Amniotic epithelial cell (primary cell): ENCODE results near the gene PTPRG.

ENCODE experiments used
- DNase-seq: peaks from one replicate; pipeline ENCODE4 v3.0.0-alpha.2; 2010; ENCODE audit warnings: low read depth

Gene PTPRG

GRCh38 chr3:62153231-62153630 lies 591.9 kb downstream of the PTPRG start:
- DNase-seq, result no peak

DNA sequence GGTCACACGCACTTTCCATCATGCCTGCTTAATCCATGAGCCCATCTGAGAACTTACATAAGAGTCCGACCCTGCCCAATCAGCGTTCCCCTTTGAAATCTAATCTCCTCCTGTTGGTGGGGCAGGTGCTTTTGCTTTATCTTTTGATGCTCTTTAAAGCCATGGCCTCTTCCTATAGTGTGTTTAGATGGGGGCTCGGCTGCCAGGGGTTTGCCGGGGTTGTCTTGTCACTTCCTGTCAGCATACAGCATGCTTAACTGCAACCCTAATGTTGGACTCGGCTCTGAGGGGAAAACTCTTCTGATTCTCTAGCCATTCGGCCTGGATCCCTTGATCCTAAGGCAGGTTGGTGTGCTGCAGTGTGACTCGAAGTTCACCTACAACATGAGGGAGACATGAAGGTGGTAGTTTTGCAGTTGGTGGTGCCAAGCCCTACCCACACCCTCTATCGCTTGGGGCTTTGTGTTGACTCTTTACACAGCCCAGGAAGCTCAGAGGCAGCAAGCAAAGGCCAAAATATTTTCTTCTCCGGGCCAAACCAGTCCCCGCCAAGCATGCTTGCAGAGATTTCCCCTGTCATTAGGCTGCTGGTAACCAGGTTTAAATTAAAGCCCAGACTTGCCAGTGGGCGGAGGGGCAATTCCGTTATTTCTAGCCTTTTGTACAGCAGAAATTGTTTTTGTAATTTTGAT lies 593.2 kb downstream of the PTPRG start:
- no peak for DNase-seq

- DNase-seq, result no peak
Measured at GRCh38 chr3:62159056-62159708, 597.8 kb downstream of the PTPRG start.

- DNase-seq, result peak; percentile 29
Measured at GRCh38 chr3:62159709-62160092, 598.3 kb downstream of the PTPRG start.

DNA sequence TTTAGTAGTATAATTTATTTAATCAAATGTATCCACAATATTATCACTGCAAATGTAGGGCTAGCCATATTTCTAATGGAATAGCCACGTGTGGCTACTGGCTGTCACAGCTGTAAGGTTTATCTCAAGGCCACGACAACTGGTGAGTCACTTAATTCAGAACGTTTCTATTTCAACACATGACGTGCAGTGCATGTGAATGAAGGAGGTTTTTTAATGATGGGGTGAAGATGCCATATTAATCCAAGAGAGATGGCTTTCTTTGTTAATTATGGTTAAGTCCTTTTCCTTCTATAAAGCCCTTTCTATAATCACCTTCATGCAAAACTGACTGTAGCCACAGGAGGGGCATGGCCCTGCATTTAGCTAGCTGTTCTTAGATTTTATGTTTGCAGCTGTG lies 600.0 kb downstream of the PTPRG start:
- DNase-seq, result peak; percentile 45

- DNase-seq, result peak; percentile 11
Measured at GRCh38 chr3:62164196-62164595, 602.8 kb downstream of the PTPRG start.

- DNase-seq, result no peak
Measured at GRCh38 chr3:62164746-62165145, 603.4 kb downstream of the PTPRG start.

DNA sequence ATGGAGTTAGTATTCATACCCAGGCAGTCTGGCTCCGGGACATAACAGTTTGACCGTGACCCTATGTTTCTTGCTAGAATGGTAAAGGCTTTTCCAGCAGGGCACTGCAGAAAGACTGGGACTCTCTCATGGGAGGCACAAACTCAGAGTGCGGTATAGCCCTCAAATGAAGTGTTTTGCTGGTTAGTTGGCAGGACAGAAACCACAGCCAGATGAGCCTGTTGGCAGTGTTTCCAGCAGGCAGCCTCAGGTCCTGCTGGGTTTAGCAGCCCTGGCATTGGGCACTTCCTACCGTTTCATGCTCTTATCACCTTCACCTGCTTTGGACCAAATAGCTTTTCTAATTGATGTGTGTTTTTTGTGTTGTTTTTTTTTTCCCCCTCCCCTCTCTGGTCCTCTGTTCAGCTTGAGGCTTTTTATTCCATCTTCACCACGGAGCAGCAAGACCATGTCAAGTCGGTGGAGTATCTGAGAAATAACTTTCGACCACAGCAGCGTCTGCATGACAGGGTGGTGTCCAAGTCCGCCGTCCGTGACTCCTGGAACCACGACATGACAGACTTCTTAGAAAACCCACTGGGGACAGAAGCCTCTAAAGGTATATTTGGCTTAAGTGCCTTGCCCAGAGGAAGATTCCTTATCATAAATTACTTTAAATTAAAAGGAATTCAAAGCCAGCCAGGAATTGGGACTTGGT lies 606.3 kb downstream of the PTPRG start:
- DNase-seq, result no peak

GRCh38 chr3:62168356-62168755 lies 607.0 kb downstream of the PTPRG start:
- no peak for DNase-seq

DNA sequence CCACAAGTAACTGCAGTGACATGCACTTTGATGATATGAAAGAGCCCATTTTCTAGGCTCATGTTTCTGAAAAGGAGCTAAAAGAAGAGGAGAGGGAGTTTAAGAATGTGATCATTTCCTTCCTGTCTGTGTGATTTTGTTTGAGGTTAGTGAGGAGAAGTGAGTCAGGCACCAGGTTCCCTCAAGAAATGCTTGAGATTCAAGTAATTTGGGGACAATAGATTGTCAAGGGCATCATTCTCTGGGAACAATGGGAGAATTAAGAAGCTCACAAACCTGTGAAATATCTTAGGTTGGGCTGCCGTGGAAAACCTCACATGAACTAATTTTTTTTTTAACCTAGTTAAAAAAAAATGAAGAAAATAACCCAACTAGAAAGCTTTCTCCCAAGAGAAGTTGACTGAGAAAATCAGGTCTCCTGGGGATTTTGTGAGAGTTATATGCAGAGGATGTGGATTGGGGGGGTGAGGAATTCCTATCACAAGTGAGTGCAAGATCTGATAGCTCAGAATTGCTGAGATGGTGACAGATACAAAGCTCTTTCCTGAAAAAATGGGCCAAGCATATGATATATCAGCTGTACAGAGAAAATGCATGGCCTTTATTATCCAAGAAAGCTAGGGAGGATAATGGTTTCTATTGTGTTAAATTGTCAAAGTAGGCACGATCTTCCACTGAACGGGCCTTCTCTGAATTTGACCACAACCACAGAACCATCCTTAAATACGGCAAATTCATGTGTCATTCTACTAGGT lies 608.7 kb downstream of the PTPRG start:
- DNase-seq, result no peak

DNA sequence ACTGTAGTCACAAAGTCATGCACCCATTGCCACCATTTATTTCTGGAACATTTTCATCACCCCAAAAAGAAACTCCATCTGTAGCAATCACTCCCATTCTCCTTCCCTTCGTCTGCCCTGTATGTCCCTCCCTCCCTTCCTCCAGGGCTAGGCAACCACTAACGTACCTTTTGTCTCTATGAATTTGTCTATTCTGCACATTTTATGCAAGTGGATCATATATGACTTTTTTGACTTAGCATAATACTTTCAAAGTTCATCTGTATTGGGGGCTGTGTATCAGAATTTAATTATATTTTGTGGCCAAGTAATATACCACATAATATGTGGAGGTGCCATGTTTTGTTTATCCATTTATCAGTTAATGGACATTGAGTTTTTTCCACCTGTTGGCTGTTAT lies 610.4 kb downstream of the PTPRG start:
- no peak for DNase-seq

- DNase-seq, result no peak
Measured at GRCh38 chr3:62172199-62172598, 610.8 kb downstream of the PTPRG start.

DNA sequence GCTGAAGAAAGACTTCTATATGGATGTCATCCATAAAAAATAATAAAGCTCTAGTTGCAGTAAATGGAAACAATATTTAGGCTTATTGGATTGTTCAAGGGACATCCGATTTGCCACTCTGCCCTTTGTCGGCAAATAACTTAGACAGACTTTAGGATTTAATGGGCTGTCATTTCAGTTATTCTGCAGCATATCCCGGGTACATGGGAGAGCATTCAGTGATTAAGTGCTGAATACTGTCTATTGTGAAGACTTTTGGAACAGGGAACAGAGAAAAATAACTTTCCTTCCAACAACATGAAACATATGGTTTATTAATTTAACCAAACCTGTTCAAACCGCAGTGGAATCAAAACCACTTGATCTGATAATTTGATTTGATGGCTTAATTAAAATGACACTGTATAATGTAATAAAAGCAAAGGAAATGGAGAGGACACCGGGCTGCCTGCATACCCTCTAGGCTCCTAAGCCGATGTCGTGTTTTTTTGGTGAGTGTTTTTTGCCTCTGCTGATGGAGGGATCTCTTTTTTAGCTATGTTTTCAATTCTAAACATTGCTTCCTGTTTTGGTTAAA lies 612.7 kb downstream of the PTPRG start:
- no peak for DNase-seq

DNA sequence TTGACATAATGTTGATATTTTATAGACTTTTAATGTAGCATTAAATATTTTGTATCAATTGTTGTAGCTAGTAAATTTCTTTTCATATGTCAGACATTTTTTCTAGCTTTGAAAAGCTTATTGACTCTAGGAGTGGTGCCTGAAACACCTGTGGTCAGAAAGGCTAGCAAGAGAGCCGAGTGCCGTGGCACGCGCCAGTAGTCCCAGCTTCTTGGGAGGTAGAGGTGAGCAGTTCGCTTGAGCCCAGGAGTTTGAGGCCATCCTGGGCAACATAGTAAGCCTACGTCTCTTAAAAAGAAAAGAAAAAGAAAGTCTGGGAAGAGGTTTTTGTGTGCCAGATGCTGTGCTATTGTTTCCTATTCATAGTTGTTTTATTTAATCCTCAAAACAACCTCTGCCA lies 613.8 kb downstream of the PTPRG start:
- DNase-seq, result no peak

- DNase-seq, result no peak
Measured at GRCh38 chr3:62178032-62178431, 616.7 kb downstream of the PTPRG start.

DNA sequence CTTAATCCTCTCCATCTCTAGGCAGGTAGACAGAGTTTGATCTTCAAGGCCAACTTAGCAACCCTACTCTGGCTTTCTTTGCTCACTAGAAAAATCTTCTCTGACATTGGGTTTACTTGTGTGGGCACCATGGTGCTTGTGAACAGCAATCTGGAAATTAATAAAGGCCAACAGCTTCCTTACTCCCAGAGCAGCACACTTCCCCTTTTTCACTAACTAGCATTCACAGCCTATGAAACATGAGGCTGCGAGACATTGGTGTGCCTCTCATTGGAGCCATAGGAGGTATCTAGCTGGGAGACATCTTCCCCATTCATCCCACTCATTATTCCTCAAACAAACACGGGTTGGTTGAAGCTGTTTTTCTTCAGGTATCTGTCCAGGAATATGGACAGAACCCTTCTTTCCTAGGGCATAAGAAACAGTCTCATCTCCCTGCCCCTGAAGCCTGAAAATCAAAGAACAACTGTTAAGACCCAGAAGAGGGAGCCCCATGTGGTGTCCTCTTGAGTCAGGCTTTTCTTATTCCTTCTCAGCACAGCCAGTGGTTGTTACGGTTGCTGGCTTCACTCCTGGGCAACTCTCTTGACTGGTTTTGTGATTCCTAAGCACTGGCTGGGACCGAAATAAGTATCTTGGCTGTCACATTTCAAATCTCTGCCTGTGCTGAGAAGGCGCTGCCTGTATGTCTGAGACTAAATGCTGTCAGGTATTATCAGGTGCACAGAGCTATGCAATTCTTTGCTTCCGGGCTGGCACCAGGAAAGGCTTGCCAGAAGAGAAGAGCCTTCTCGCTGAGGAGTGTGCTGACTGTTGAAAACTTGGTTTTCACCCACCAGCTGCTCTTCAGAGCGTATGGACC lies 617.6 kb downstream of the PTPRG start:
- no peak for DNase-seq

DNA sequence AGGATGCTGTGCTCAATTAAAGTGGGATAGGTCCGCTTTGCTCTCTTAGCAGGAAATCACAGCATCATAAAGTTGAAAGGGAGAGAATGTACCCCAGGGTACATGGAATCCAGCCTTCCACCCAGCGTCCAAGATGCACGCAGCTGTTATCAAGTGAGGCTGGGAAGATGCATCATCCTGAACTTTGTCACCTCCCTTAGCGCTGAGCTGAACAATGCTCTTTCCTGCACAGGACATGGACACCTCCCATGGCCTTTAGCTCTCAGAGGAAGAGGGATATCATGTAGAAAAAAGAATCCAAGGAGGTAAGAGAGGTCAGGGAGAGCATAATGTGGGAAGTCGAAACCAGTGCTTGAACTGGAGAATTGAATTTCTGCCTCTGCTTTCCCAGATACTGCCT lies 619.1 kb downstream of the PTPRG start:
- DNase-seq, result no peak

GRCh38 chr3:62183087-62183486 lies 621.7 kb downstream of the PTPRG start:
- no peak for DNase-seq

DNA sequence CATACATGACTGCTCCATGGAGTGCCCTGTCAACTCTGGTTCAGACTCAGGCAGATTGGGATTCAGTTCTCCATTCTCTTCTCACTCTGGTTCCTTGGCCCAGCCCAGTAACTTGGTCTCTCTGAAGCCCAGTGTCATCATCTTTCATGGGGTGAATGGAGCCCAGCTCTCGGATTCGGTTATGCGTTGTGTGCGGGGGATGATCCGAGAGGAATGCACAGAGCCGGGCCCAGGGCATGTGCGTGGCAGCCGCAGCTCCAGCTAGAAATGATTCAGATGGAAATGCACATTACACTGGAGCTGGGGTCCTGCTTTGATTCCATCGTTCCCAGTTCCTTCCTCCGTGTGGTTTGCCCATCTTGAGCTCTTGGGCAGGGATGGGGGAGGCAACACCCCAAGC lies 622.6 kb downstream of the PTPRG start:
- no peak for DNase-seq

DNA sequence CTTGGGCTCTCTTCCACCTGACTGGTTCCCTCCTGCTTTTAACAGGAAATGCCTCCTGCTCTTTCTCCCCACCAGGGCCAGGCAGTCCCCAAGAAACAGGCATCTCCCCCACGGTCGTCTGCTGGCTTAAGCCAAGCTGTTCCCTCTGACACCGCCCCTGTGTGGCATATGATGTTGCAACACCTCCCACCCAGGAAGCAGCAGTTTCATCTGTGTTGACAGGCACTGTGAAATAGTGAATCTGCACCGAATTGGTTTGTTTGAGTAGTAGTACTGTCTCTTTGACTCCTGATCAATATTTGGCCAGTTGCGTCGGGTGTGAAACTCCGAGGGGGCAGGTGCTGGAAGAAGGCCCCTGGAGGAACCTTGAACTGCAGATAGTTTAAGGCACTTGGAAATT lies 623.2 kb downstream of the PTPRG start:
- peak; percentile 12 for DNase-seq

GRCh38 chr3:62187022-62187431 lies 625.7 kb downstream of the PTPRG start:
- DNase-seq, result no peak
